Osteoblast (primary cell): ENCODE data around the gene SERPINA9. TPM values are rescaled to one million over a fixed set of nuclear protein-coding genes. Genes with fewer than 3 reads are reported as not detected.

Source experiments
- DNase-seq: peaks from one replicate; pipeline ENCODE4 v3.0.0; 2011; ENCODE audit warnings: low spot score, mixed read lengths; ENCODE audit not compliant: insufficient read length; ENCODE audit errors: missing footprints
- H2AFZ ChIP-seq: 2 replicates; pipeline ENCODE4 v1.6.0; 2011; ENCODE audit warnings: mild to moderate bottlenecking, low read length
- H3K27ac ChIP-seq: 2 replicates; pipeline ENCODE4 v1.5.1; 2011; ENCODE audit warnings: mild to moderate bottlenecking, low read depth, low read length, moderate library complexity
- H3K27me3 ChIP-seq: 2 replicates; pipeline ENCODE4 v1.6.0; 2012; ENCODE audit warnings: mild to moderate bottlenecking, control low read depth, inconsistent platforms, low read length, moderate library complexity; ENCODE audit not compliant: insufficient read depth
- H3K36me3 ChIP-seq: 2 replicates; pipeline ENCODE4 v1.5.1; 2011; ENCODE audit warnings: mild to moderate bottlenecking, low read length, control low read depth, moderate library complexity; ENCODE audit not compliant: insufficient read depth
- H3K4me1 ChIP-seq: 2 replicates; pipeline ENCODE4 v1.5.1; 2011; ENCODE audit warnings: mild to moderate bottlenecking, low read length, control low read depth, moderate library complexity; ENCODE audit not compliant: insufficient read depth
- H3K4me2 ChIP-seq: 2 replicates; pipeline ENCODE4 v1.6.0; 2011; ENCODE audit warnings: mild to moderate bottlenecking, low read length; ENCODE audit not compliant: insufficient read depth
- H3K4me3 ChIP-seq: fragments of 200-600 bp; sonication (generic); 3 replicates; pipeline ENCODE4 v1.5.1; 2012; ENCODE audit warnings: mild to moderate bottlenecking, low read length, inconsistent platforms; ENCODE audit not compliant: insufficient read depth
- H3K79me2 ChIP-seq: 2 replicates; pipeline ENCODE4 v1.6.0; 2012; ENCODE audit warnings: mild to moderate bottlenecking, low read length, control low read depth, inconsistent platforms; ENCODE audit not compliant: insufficient read depth
- H3K9me3 ChIP-seq: 2 replicates; pipeline ENCODE4 v1.5.1; 2011; ENCODE audit warnings: low read depth, low read length, control low read depth
- H4K20me1 ChIP-seq: 2 replicates; pipeline ENCODE4 v1.6.0; 2012; ENCODE audit warnings: mild to moderate bottlenecking, low read length, control low read depth; ENCODE audit not compliant: insufficient read depth
- total RNA-seq: library from RNA; depleted of rRNA; stranded (reverse); fragments of >200 nt; gene quantifications from 2 replicates; pipeline ENCODE4 v1.2.3, GENCODE V29; 2012
- TF ChIP-seq, protein P1 (sequence below): IDR thresholded peaks from 2 replicates; pipeline ENCODE4 v1.5.1; 2011; ENCODE audit warnings: mild to moderate bottlenecking, low read depth, low read length, moderate library complexity; ENCODE audit errors: extremely low read depth

SERPINA9 gene
- total RNA-seq, 1 donor: under 0.01 TPM

DNA sequence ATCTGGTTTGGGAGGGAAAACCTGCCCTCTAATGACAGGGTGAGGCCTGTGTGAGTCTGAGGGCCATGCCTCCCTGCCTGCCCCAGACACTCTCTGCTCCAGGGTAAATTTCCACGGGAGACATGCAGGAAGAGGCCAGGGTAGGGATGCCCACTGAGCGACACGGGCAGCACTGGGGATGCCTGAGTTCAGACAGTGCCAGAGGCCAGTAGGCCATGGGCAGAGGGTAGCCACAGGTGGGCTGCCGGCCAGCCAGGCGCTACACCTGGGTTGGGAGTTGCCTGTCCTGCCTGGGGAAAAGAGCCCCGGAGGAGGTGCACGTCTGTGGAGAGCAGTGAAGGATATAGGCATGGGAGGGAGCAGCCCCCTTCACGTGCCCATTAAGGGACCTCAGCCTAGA lies 29.6 kb upstream of the SERPINA9 start:
- H2AFZ ChIP-seq: no peak overlapping the region
- TF ChIP-seq, protein P1, sequence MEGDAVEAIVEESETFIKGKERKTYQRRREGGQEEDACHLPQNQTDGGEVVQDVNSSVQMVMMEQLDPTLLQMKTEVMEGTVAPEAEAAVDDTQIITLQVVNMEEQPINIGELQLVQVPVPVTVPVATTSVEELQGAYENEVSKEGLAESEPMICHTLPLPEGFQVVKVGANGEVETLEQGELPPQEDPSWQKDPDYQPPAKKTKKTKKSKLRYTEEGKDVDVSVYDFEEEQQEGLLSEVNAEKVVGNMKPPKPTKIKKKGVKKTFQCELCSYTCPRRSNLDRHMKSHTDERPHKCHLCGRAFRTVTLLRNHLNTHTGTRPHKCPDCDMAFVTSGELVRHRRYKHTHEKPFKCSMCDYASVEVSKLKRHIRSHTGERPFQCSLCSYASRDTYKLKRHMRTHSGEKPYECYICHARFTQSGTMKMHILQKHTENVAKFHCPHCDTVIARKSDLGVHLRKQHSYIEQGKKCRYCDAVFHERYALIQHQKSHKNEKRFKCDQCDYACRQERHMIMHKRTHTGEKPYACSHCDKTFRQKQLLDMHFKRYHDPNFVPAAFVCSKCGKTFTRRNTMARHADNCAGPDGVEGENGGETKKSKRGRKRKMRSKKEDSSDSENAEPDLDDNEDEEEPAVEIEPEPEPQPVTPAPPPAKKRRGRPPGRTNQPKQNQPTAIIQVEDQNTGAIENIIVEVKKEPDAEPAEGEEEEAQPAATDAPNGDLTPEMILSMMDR: no peak
- DNase-seq: no peak
- no peaks in the 10 kb centered on the region for H4K20me1 ChIP-seq
- no peaks in the 10 kb centered on the region for H3K9me3 ChIP-seq
- H3K36me3 ChIP-seq: no peaks in the 10 kb centered on the region
- H3K4me2 ChIP-seq: no peak overlapping the region
- no peaks in the 10 kb centered on the region for H3K4me1 ChIP-seq
- H3K79me2 ChIP-seq: no peaks in the 10 kb centered on the region
- H3K4me3 ChIP-seq: no peak overlapping the region
- no peaks in the 10 kb centered on the region for H3K27me3 ChIP-seq
- no peak overlapping the region for H3K27ac ChIP-seq

DNA sequence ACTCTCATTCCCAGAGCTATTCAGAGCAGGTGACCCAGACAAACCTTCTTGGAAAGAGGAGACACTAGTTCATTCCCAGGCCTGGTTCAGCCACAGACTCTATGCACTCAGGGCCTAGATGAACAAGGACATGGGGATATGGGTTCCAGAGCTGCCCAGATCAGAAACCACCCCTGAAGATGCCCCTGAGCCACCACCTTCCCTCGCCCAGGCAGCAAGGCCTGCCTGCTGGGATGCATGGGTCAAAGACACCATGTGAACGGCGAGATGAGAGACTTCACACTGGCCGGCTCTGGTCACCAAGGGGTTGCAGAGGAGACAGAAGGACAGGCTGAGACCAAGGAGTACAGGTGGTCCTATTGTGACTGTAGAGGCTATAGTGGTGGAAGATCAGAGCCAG lies 29.2 kb upstream of the SERPINA9 start:
- no peaks in the 10 kb centered on the region for H4K20me1 ChIP-seq
- no peak overlapping the region for H3K4me3 ChIP-seq
- no peak overlapping the region for H3K27ac ChIP-seq
- no peaks in the 10 kb centered on the region for H3K4me1 ChIP-seq
- DNase-seq: no peak
- H3K36me3 ChIP-seq: no peaks in the 10 kb centered on the region
- H2AFZ ChIP-seq: no peak overlapping the region
- no peaks in the 10 kb centered on the region for H3K9me3 ChIP-seq
- TF ChIP-seq, protein P1: no peak
- H3K4me2 ChIP-seq: no peak overlapping the region
- no peaks in the 10 kb centered on the region for H3K79me2 ChIP-seq
- H3K27me3 ChIP-seq: no peaks in the 10 kb centered on the region

DNA sequence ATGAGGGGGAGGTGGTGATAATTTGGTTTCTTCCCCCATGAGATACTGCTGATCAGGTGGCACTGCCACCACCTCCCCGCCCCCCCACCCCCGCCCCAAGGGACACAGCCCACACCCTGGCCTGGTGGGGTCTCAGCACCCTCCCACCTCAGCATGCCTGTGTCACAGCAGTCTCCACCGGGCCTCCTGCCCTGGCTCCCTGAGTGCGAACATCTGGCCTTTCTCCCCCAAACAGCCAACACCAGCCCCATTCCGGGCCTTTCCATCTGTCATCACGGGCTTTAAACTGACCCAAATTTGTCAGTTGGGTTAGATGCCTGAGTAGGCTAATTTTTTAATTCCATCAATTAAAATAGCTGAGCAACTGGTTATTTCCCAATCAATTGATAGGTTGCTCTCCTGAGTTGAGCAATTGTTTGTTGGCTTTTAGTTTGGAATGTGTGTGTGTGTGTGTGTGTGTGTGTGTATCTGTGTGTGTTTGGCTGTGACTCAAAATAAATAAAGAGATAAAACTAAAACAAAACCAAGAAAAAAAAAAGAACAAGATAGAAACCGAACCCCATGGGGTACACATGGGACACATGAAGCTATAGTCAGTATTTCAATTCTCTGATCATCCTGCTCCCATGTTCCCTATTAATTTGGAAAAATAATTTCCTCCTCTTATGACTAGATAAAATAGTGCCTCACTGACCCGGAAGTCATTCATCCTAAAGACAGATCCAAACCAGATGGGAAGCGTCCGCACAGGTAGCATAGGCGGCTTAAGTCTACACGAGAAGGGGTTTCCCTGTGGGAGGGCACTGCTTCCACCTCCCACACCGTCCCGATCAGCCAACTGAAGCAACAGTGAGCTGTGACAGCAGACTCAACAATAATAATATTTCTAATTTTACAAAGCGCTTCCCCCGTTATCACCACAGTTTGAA lies 25.9 kb upstream of the SERPINA9 start:
- H3K4me1 ChIP-seq: no peaks in the 10 kb centered on the region
- no peak overlapping the region for H3K4me2 ChIP-seq
- H3K4me3 ChIP-seq: no peak overlapping the region
- no peak overlapping the region for H3K27ac ChIP-seq
- H3K79me2 ChIP-seq: no peaks in the 10 kb centered on the region
- TF ChIP-seq, protein P1: no peak
- H3K9me3 ChIP-seq: no peaks in the 10 kb centered on the region
- DNase-seq: no peak
- H3K27me3 ChIP-seq: peaks cover 5% of the 10 kb centered on the region
- no peak overlapping the region for H2AFZ ChIP-seq
- H3K36me3 ChIP-seq: no peaks in the 10 kb centered on the region
- H4K20me1 ChIP-seq: no peaks in the 10 kb centered on the region

DNA sequence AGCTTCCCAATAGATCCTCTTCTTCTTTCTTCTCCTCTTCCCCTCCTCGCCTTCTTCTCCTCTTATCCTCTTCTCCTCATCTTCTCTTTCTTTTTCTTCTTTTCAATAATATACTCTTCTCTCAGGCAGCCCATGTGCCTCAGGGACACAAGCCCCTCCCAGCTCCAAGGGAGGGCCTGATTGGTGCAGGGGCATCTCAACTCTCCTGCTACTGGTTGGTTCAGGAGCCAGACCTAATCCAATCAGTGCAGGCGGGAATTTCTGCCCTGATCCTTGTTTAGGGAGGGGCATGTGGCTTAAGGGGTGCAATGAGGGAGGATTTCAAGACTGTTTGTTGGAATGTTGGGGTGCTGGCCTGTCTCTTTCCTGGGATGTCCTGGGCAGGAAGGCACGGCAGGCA lies 24.3 kb upstream of the SERPINA9 start:
- Histone ChIP-seq H3K27me3 (peaks cover 5% of the 10 kb centered on the region), H3K79me2 (no peaks in the 10 kb centered on the region), H3K4me2 (no peak overlapping the region), H4K20me1 (no peaks in the 10 kb centered on the region), H3K4me1 (no peaks in the 10 kb centered on the region), H3K27ac (no peak overlapping the region), H2AFZ (no peak overlapping the region), H3K9me3 (no peaks in the 10 kb centered on the region), H3K36me3 (no peaks in the 10 kb centered on the region), H3K4me3 (no peak overlapping the region)
- DNase-seq: no peak
- TF ChIP-seq, protein P1: no peak
